PFSK-1 (cell line): Measurements from ENCODE around the gene MRPL14.
A peak's percentile ranks its signal among the peaks of the same experiment; 100 is the strongest.

Source experiments
- FOXP2 ChIP-seq: optimal IDR thresholded peaks from 2 replicates; pipeline ENCODE3; 2011; ENCODE audit warnings: borderline replicate concordance, control low read depth, inconsistent platforms; ENCODE audit not compliant: insufficient read depth; ENCODE audit errors: extremely low read length, extremely low read depth
- POLR2AphosphoS5 ChIP-seq: IDR thresholded peaks from 2 replicates; pipeline ENCODE4 v1.6.1; 2012; ENCODE audit warnings: low read depth, mild to moderate bottlenecking, control low read depth, low read length, moderate library complexity
- REST ChIP-seq, 2 experiments: IDR thresholded peaks; 2 replicates each; pipeline versions ENCODE4 v1.6.1 to v1.8.0; 2011 to 2012; ENCODE audit warnings: low read depth in 2 of 2, low read length in 2 of 2, control low read depth in 1 of 2, inconsistent platforms in 1 of 2, mild to moderate bottlenecking in 1 of 2, moderate library complexity in 1 of 2; ENCODE audit not compliant: insufficient read depth in 1 of 2
- SIN3A ChIP-seq: IDR thresholded peaks from 2 replicates; pipeline ENCODE4 v1.6.1; 2012; ENCODE audit warnings: mild to moderate bottlenecking, low read length, moderate library complexity, borderline replicate concordance; ENCODE audit not compliant: insufficient read depth
- TAF1 ChIP-seq: IDR thresholded peaks from 2 replicates; pipeline ENCODE4 v1.6.1; 2012; ENCODE audit warnings: low read length, control low read depth, borderline replicate concordance; ENCODE audit not compliant: insufficient read depth

Gene MRPL14

GRCh38 chr6:44105146-44105545 is 22.1 kb downstream of the MRPL14 start:
- no peak for TF ChIP-seq FOXP2
- 0 out of 2 replicates have a peak, but pooled peaks have one; percentile 13 for TF ChIP-seq TAF1

- TF ChIP-seq FOXP2: peak; percentile 65
- TF ChIP-seq TAF1: peak; percentile 63; the same call in 1 of the 2 replicates
- peak; percentile 74; the same call in 1 of the 2 replicates for TF ChIP-seq SIN3A
- TF ChIP-seq POLR2AphosphoS5: no peak; the same call in 1 of the 2 replicates
- TF ChIP-seq REST (IDR thresholded peaks at IDR 0.05; ENCODE audit: insufficient read depth in 1 of 2, low read depth in 2 of 2, low read length in 2 of 2): peak in 1 of 2 experiments; percentile 65; a peak in 1 of 4 replicates
Measured at GRCh38 chr6:44104481-44105021, 22.7 kb downstream of the MRPL14 start.

GRCh38 chr6:44102527-44102926 is 24.7 kb downstream of the MRPL14 start:
- TF ChIP-seq TAF1 (no peak), POLR2AphosphoS5 (no peak), SIN3A (no peak)

GRCh38 chr6:44101832-44102231 is 25.4 kb downstream of the MRPL14 start:
- TF ChIP-seq SIN3A (no peak), POLR2AphosphoS5 (no peak), FOXP2 (no peak), REST (IDR thresholded peaks at IDR 0.05; ENCODE audit: insufficient read depth in 1 of 2, low read depth in 2 of 2, low read length in 2 of 2) (no peak), TAF1 (no peak)

DNA sequence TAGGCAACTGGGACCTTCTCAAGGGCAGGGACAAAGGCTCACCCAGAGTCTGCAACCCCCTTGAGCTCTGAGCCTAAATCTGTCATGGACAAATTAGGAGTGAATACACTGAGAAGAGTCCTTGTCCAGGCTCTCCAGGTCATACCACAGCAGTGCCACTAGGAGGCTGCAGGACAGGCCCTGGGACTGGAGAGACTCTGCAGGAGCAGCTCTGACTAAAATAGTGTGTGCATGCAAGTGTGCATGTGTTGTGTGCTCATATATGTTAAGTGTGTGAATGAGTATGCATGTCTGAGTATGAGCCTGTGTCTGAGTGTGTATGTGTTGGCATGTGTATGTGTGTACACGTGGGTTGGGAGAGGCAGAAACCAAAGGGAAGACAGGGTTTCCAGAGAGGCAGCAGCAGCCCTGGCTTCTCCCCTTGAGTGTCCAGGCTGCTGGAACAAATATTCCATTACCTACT is 27.1 kb downstream of the MRPL14 start:
- TF ChIP-seq FOXP2: no peak
- no peak for TF ChIP-seq TAF1
- TF ChIP-seq POLR2AphosphoS5: no peak
- no peak for TF ChIP-seq SIN3A
- TF ChIP-seq REST (IDR thresholded peaks at IDR 0.05; ENCODE audit: insufficient read depth in 1 of 2, low read depth in 2 of 2, low read length in 2 of 2): no peak

- TF ChIP-seq FOXP2 (no peak), POLR2AphosphoS5 (no peak), TAF1 (no peak), REST (IDR thresholded peaks at IDR 0.05; ENCODE audit: insufficient read depth in 1 of 2, low read depth in 2 of 2, low read length in 2 of 2) (no peak)
Measured at GRCh38 chr6:44099192-44099591, 28.1 kb downstream of the MRPL14 start.
